GM23338 (cell line): ENCODE results near the gene CATSPER3. TPM values are rescaled to one million over a fixed set of nuclear protein-coding genes. Genes with fewer than 3 reads are reported as not detected.

ENCODE experiments used
- ATAC-seq: fragments of 200-7000 bp; cut with Tn5 transposase; 3 replicates; pipeline ENCODE4 v1.9.1; 2020
- DNase-seq: peaks from one replicate; pipeline ENCODE4 v3.0.0-alpha.2; 2015; ENCODE audit warnings: low spot score
- H2AFZ ChIP-seq: fragments of 200-600 bp; sonication (generic); 2 replicates; pipeline ENCODE4 v1.8.0; 2016; ENCODE audit warnings: antibody characterized with exemption, mild to moderate bottlenecking, moderate library complexity
- H3F3A ChIP-seq: fragments of 200-600 bp; sonication (generic); replicated peaks from 2 replicates; pipeline ENCODE4 v1.8.0; 2017; ENCODE audit warnings: antibody characterized with exemption, mixed run types, low read depth
- H3K27ac ChIP-seq: fragments of 200-600 bp; sonication (generic); 2 replicates; pipeline ENCODE4 v1.6.1; 2016; ENCODE audit warnings: low read depth
- H3K27me3 ChIP-seq: fragments of 200-600 bp; sonication (generic); 2 replicates; pipeline ENCODE4 v1.8.0; 2016; ENCODE audit warnings: mild to moderate bottlenecking, mixed run types, moderate library complexity; ENCODE audit not compliant: insufficient read depth
- H3K36me3 ChIP-seq: fragments of 200-600 bp; sonication (generic); 2 replicates; pipeline ENCODE4 v1.8.0; 2016; ENCODE audit warnings: mild to moderate bottlenecking; ENCODE audit not compliant: insufficient read depth
- H3K4me1 ChIP-seq: fragments of 200-600 bp; sonication (generic); 2 replicates; pipeline ENCODE4 v1.8.0; 2016; ENCODE audit warnings: mild to moderate bottlenecking, moderate library complexity; ENCODE audit not compliant: insufficient read depth
- H3K4me2 ChIP-seq: fragments of 200-600 bp; sonication (generic); 2 replicates; pipeline ENCODE4 v1.7.1; 2017; ENCODE audit warnings: mixed run types
- H3K4me3 ChIP-seq: fragments of 200-600 bp; sonication (generic); 2 replicates; pipeline ENCODE4 v1.6.1; 2016; ENCODE audit warnings: mixed run types
- H3K79me2 ChIP-seq: fragments of 200-600 bp; sonication (generic); replicated peaks from 2 replicates; pipeline ENCODE4 v1.8.0; 2017; ENCODE audit warnings: mild to moderate bottlenecking; ENCODE audit not compliant: insufficient read depth
- H3K9me2 ChIP-seq: fragments of 200-600 bp; sonication (generic); 2 replicates; pipeline ENCODE4 v1.8.0; 2017; ENCODE audit not compliant: insufficient read depth
- H4K20me1 ChIP-seq: fragments of 200-600 bp; sonication (generic); replicated peaks from 2 replicates; pipeline ENCODE4 v1.8.0; 2017; ENCODE audit warnings: mild to moderate bottlenecking; ENCODE audit not compliant: insufficient read depth
- H3K27ac Mint-ChIP-seq: 2 replicates; pipeline ENCODE4 v1.8.0; 2020; ENCODE audit warnings: inconsistent platforms, mild to moderate bottlenecking, moderate library complexity, mixed read lengths
- H3K27me3 Mint-ChIP-seq: 3 replicates; pipeline ENCODE4 v1.8.0; 2022; ENCODE audit warnings: low read depth, mild to moderate bottlenecking, moderate library complexity, mixed read lengths, inconsistent platforms; ENCODE audit not compliant: insufficient read depth, poor library complexity
- H3K36me3 Mint-ChIP-seq: 3 replicates; pipeline ENCODE4 v1.8.0; 2021; ENCODE audit warnings: low read depth, mild to moderate bottlenecking, inconsistent platforms, moderate library complexity, mixed read lengths
- H3K4me1 Mint-ChIP-seq: 3 replicates; pipeline ENCODE4 v1.8.0; 2020; ENCODE audit warnings: mild to moderate bottlenecking, inconsistent platforms, mixed read lengths
- H3K4me3 Mint-ChIP-seq: 3 replicates; pipeline ENCODE4 v1.8.0; 2021; ENCODE audit warnings: moderate library complexity, mild to moderate bottlenecking, inconsistent platforms, mixed read lengths
- H3K9me3 Mint-ChIP-seq: 3 replicates; pipeline ENCODE4 v1.8.0; 2020; ENCODE audit warnings: moderate library complexity, mild to moderate bottlenecking, inconsistent platforms, mixed read lengths
- CREB1 ChIP-seq: fragments of 250-450 bp; sonication (Bioruptor Pico); IDR thresholded peaks from 2 replicates; pipeline ENCODE4 v1.5.0; 2020; ENCODE audit warnings: low read depth, mild to moderate bottlenecking, moderate library complexity
- CTCF ChIP-seq, 2 experiments: fragments of 200-600 bp in 1 of 2; sonication (generic) in 1 of 2; conservative IDR thresholded peaks; 2 replicates each; pipeline versions ENCODE4 v1.5.1 to v1.6.1; 2016 to 2017; ENCODE audit warnings: antibody characterized with exemption in 2 of 2, low read depth in 2 of 2, mild to moderate bottlenecking in 2 of 2, moderate library complexity in 1 of 2
- EZH2 ChIP-seq: fragments of 200-600 bp; sonication (generic); IDR thresholded peaks from one replicate; pipeline ENCODE4 v1.8.0; 2017; ENCODE audit warnings: antibody characterized with exemption, mild to moderate bottlenecking, low read depth; ENCODE audit not compliant: unreplicated experiment
- EZH2phosphoT487 ChIP-seq: fragments of 200-600 bp; sonication (generic); IDR thresholded peaks from one replicate; pipeline ENCODE4 v1.8.1; 2018; ENCODE audit warnings: antibody characterized with exemption; ENCODE audit not compliant: unreplicated experiment
- JUNB ChIP-seq: IDR thresholded peaks from one replicate; pipeline ENCODE4 v1.6.1; 2016; ENCODE audit warnings: antibody characterized with exemption; ENCODE audit not compliant: unreplicated experiment
- NANOG ChIP-seq: IDR thresholded peaks from 2 replicates; pipeline ENCODE4 v1.6.1; 2016; ENCODE audit warnings: antibody characterized with exemption, borderline replicate concordance
- POLR2AphosphoS5 ChIP-seq: IDR thresholded peaks from 2 replicates; pipeline ENCODE4 v1.6.1; 2016; ENCODE audit warnings: antibody characterized with exemption, low read depth
- REST ChIP-seq: IDR thresholded peaks from one replicate; pipeline ENCODE4 v1.6.1; 2018; ENCODE audit warnings: antibody characterized with exemption; ENCODE audit not compliant: unreplicated experiment
- STAT1 ChIP-seq: IDR thresholded peaks from one replicate; pipeline ENCODE4 v1.6.1; 2016; ENCODE audit warnings: antibody characterized with exemption; ENCODE audit not compliant: unreplicated experiment
- ZNF114 ChIP-seq: fragments of 250-450 bp; sonication (Bioruptor Pico); IDR thresholded peaks from 2 replicates; pipeline ENCODE4 v1.5.0; 2020; ENCODE audit warnings: mild to moderate bottlenecking, moderate library complexity
- ZNF331 ChIP-seq: fragments of 250-450 bp; sonication (Bioruptor Pico); IDR thresholded peaks from 2 replicates; pipeline ENCODE4 v1.5.0; 2020; ENCODE audit warnings: low read depth, mild to moderate bottlenecking, moderate library complexity
- ZNF462 ChIP-seq: fragments of 250-450 bp; sonication (Bioruptor Pico); IDR thresholded peaks from 2 replicates; pipeline ENCODE4 v1.5.0; 2020; ENCODE audit warnings: mild to moderate bottlenecking, moderate library complexity
- polyA plus RNA-seq: library from polyadenylated mRNA; unstranded; fragments of >200 nt; fragmentation: Nextera tagmentation; extraction: Ambion mirVana; gene quantifications from 2 replicates; pipeline ENCODE4 v1.2.1, GENCODE V29; 2016
- total RNA-seq: library from RNA; depleted of rRNA; stranded (reverse); fragments of >200 nt; shearing (Covaris generic); gene quantifications from 2 replicates; pipeline ENCODE4 v1.2.3, GENCODE V29; 2014

The CATSPER3 gene
- total and polyA plus RNA-seq, 2 experiments from 2014 or later = 0.19 TPM; not detected in 1

GRCh38 chr5:134957920-134958608, 9.6 kb upstream of the CATSPER3 start:
- ATAC-seq (peak; percentile 59), DNase-seq (no peak)
- Histone ChIP-seq H3K36me3 (peaks cover 3% of the 10 kb centered on the region), H3F3A (no peaks in the 10 kb centered on the region), H3K9me2 (no peaks in the 10 kb centered on the region), H3K4me2 (no peak overlapping the region), H4K20me1 (no peaks in the 10 kb centered on the region), H3K4me3 (no peak overlapping the region), H3K4me1 (no peaks in the 10 kb centered on the region; the same call in 1 of the 2 replicates), H3K27me3 (no peaks in the 10 kb centered on the region), H3K27ac (no peak overlapping the region), H3K79me2 (no peaks in the 10 kb centered on the region), H2AFZ (no peak overlapping the region)
- Mint-ChIP-seq H3K27me3 (no peaks in the 10 kb centered on the region), H3K4me1 (peaks cover 11% of the 10 kb centered on the region), H3K4me3 (no peak overlapping the region), H3K36me3 (peaks cover 14% of the 10 kb centered on the region; the same call in 2 of the 3 replicates), H3K9me3 (peaks cover 8% of the 10 kb centered on the region), H3K27ac (peak overlapping the region; percentile 41; the same call in 1 of the 2 replicates)
- TF ChIP-seq JUNB (no peak), CREB1 (CRISPR knock-in tag) (no peak), ZNF462 (no peak), EZH2phosphoT487 (no peak), STAT1 (no peak), EZH2 (no peak), ZNF114 (no peak), REST (no peak), POLR2AphosphoS5 (no peak), CTCF (conservative IDR thresholded peaks at IDR 0.05; ENCODE audit: low read depth in 2 of 2) (no peak), ZNF331 (CRISPR knock-in tag) (no peak), NANOG (no peak)
